ENCODE data around the gene ATP10B. TPM values are rescaled to one million over a fixed set of nuclear protein-coding genes. Genes with fewer than 3 reads are reported as not detected.

The ATP10B gene
- total and polyA plus RNA-seq, 2 of the 8 experiments (the other 6 are each of a cell fraction or from before 2014, with no cell fraction given): 0.06 to 0.11 TPM

DNA sequence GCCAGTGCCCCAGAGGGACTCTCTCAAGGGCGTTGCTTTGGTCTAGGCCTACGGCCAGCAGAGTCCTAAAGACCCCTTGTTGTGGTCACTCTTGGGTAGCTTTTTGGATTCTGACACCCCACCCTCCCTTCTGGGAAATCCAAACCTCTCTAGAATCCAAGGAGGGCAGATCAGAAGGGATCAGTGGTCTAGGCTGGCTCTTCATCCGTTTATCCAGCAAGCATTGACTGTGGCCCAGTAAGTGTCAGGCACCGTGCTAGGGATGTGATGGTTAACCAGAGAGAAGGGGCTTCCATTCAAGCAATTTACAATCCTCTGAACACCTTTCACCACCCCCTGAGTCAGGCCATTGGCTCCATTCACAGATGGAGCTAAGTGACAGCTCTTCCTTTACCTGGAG, 249.3 kb downstream of the ATP10B start:
- H3K56ac ChIP-seq (replicated peaks; ENCODE audit: insufficient read length, low read depth, low read length): no peak overlapping the region
- no peak overlapping the region for H3K14ac ChIP-seq (ENCODE audit: insufficient read length)
- H3K4ac ChIP-seq (replicated peaks; ENCODE audit: insufficient read length, low read depth, low read length): no peak overlapping the region
- H3K27me3 ChIP-seq (replicated peaks in 1 of 4; ENCODE audit: control insufficient read depth in 3 of 4, extremely low read depth in 1 of 4, insufficient read depth in 3 of 4, low read length in 3 of 4): no peaks in the 10 kb centered on the region
- H2AFZ ChIP-seq (ENCODE audit: low read length): no peak overlapping the region
- no peak overlapping the region for H3K4me2 ChIP-seq (ENCODE audit: insufficient read depth in 1 of 2, low read depth in 2 of 2, low read length in 2 of 2)
- no peak overlapping the region for H3K27ac ChIP-seq (ENCODE audit: low read depth, low read length)
- no peak overlapping the region for H2BK12ac ChIP-seq (ENCODE audit: low read depth, low read length)
- no peak overlapping the region for H3K18ac ChIP-seq (ENCODE audit: extremely low read depth, low read length)
- H2BK15ac ChIP-seq (ENCODE audit: low read length): no peak overlapping the region
- WGBS, 2 experiments (ENCODE audit: extremely low coverage in 1 of 2, insufficient coverage in 1 of 2, insufficient read length in 1 of 2, insufficient replicate concordance in 2 of 2, low coverage in 1 of 2, low lambda C conversion rate in 2 of 2, missing lambda C conversion rate in 1 of 2): 74% methylated on average over 4 of the region's 4 CpGs; no CpG with 5 or more reads in 1 of the 2 experiments
- no peak overlapping the region for H3K4me3 ChIP-seq (ENCODE audit: extremely low read depth in 1 of 4, insufficient read depth in 2 of 4, low read depth in 3 of 4, low read length in 4 of 4)
- H3K23me2 ChIP-seq (ENCODE audit: low read depth, low read length): no peaks in the 10 kb centered on the region
- POLR2A ChIA-PET (ENCODE audit: partially characterized antibody): no interaction called here
- no peak overlapping the region for H2AK5ac ChIP-seq (ENCODE audit: low read depth, low read length)
- no peaks in the 10 kb centered on the region for H3K36me3 ChIP-seq (ENCODE audit: control insufficient read depth in 2 of 4, insufficient read depth in 4 of 4, low read length in 3 of 4)
- H3K9me3 ChIP-seq (ENCODE audit: insufficient read depth in 2 of 2, low read depth in 1 of 2, low read length in 1 of 2): no peaks in the 10 kb centered on the region
- no peak overlapping the region for H4K8ac ChIP-seq (ENCODE audit: extremely low read depth, insufficient read depth, low read length)
- H2BK5ac ChIP-seq (ENCODE audit: low read depth, low read length): no peak overlapping the region
- no peak overlapping the region for H2BK120ac ChIP-seq (replicated peaks; ENCODE audit: low read depth, low read length)
- no peak overlapping the region for H4K5ac ChIP-seq (ENCODE audit: insufficient read length, low read depth, low read length)
- no peaks in the 10 kb centered on the region for H4K20me1 ChIP-seq (replicated peaks in 1 of 2; ENCODE audit: control insufficient read depth in 1 of 2, insufficient read depth in 2 of 2, low read length in 2 of 2)
- CTCF ChIA-PET (ENCODE audit: partially characterized antibody): interaction anchor here (1.3 to 1.6 kb wide), 2 partner anchors 47 to 164 kb away, joined by 3 read pairs; no protein-coding TSS in a partner anchor
- H3K9ac ChIP-seq (replicated peaks in 1 of 4; ENCODE audit: extremely low read depth in 1 of 4, low read depth in 3 of 4, low read length in 3 of 4): no peak overlapping the region
- H3K79me1 ChIP-seq (ENCODE audit: low read depth, low read length): no peaks in the 10 kb centered on the region
- no peak overlapping the region for H4K91ac ChIP-seq (replicated peaks; ENCODE audit: insufficient read length, low read length)
- TF ChIP-seq HDAC6 (IDR thresholded peaks at IDR 0.05; ENCODE audit: low read depth, low read length): no peak
- TF ChIP-seq POLR2A (IDR thresholded peaks at IDR 0.05; ENCODE audit: control extremely low read depth in 1 of 2, low read depth in 2 of 2, low read length in 2 of 2): no peak
- TF ChIP-seq, protein P1, sequence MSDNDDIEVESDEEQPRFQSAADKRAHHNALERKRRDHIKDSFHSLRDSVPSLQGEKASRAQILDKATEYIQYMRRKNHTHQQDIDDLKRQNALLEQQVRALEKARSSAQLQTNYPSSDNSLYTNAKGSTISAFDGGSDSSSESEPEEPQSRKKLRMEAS (IDR thresholded peaks at IDR 0.05): no peak
- TF ChIP-seq EZH2 (IDR thresholded peaks at IDR 0.05; ENCODE audit: low read depth, low read length, severe bottlenecking): no peak
- TF ChIP-seq CHD1 (IDR thresholded peaks at IDR 0.05; ENCODE audit: low read depth, low read length): no peak
- TF ChIP-seq SAP30 (IDR thresholded peaks at IDR 0.05; ENCODE audit: insufficient read depth, insufficient replicate concordance, low read length): no peak
- TF ChIP-seq TEAD4 (IDR thresholded peaks at IDR 0.05; ENCODE audit: low read depth, low read length): no peak
- H3K79me2 ChIP-seq (ENCODE audit: control insufficient read depth in 1 of 2, insufficient read depth in 2 of 2, low read length in 2 of 2): no peaks in the 10 kb centered on the region
- FAIRE-seq (no peak), DNase-seq (ENCODE audit: low read depth in 1 of 2, low spot score in 2 of 2) (no peak)
- H2BK20ac ChIP-seq (ENCODE audit: low read length): no peak overlapping the region
- H3K23ac ChIP-seq (ENCODE audit: insufficient read length): no peak overlapping the region
- no peaks in the 10 kb centered on the region for H3K4me1 ChIP-seq (replicated peaks in 1 of 4; ENCODE audit: control insufficient read depth in 3 of 4, insufficient read depth in 4 of 4, low read length in 3 of 4)

All from H1 (cell line).